IPS-20b (cell line): Measurements from ENCODE around the gene KLHDC7B.
A peak's percentile ranks its signal among the peaks of the same experiment; 100 is the strongest.

Source experiments
- H3K27ac ChIP-seq: one replicate; pipeline ENCODE4 v1.5.1; 2013; ENCODE audit warnings: low read length
- H3K27me3 ChIP-seq: 2 replicates; pipeline ENCODE4 v1.6.1; 2013; ENCODE audit warnings: mild to moderate bottlenecking, low read length, inconsistent platforms; ENCODE audit not compliant: insufficient read depth
- H3K36me3 ChIP-seq: 2 replicates; pipeline ENCODE4 v1.6.1; 2013; ENCODE audit warnings: low read depth, mild to moderate bottlenecking, inconsistent platforms, low read length, moderate library complexity; ENCODE audit not compliant: insufficient read depth
- H3K4me1 ChIP-seq: 2 replicates; pipeline ENCODE4 v1.6.1; 2013; ENCODE audit warnings: mild to moderate bottlenecking, control low read depth, inconsistent platforms, low read length, moderate library complexity; ENCODE audit not compliant: insufficient read depth
- H3K4me3 ChIP-seq: 2 replicates; pipeline ENCODE4 v1.5.1; 2013; ENCODE audit warnings: mild to moderate bottlenecking, low read length, inconsistent platforms
- H3K9ac ChIP-seq: 2 replicates; pipeline ENCODE4 v1.6.1; 2013; ENCODE audit warnings: low read depth, mild to moderate bottlenecking, inconsistent platforms, low read length, moderate library complexity
- H3K9me3 ChIP-seq: 2 replicates; pipeline ENCODE4 v1.6.1; 2013; ENCODE audit warnings: mild to moderate bottlenecking, low read depth, low read length, inconsistent platforms; ENCODE audit not compliant: insufficient read depth

KLHDC7B gene

DNA sequence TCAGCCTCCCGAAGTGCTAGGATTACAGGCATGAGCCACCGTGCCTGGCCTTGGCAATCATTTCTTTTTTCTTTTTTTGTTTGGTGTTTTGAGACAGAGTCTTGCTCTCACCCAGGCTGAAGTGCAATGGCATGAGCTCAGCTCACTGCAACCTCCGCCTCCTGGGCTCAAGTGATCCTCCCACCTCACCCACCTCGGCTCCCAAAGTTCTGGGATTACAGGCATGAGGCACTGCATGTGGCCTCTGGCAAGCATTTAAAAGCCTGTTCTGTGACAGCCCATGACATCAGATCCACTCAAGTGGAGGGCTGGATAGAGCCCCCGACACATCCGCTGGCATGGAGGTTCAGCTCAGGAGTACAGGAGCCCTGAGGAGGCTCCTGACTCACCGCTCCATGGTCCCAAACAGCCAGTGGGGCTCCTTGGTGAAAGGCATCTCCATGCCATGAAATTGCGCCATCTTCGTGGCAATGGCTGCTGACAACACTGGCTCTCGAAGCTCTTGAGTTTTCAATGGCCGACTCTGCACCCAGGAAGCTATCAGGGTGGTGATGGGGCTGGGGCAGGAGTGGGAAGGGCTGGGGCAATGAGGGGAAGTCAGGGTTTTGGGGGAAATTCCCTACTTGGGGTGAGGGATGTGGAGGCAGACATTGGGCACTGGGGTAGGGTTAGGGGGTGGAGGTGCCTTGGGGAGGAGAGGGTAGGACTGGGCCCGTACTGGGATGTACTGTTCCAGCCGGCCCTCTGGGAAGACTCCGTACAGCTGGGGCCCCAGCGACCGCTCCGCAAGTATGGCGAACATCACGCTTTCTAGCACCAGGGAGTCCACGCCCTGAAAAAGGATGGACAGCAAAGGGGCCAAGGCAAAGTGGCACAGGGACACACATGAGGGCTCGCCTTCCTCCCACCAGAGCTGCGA, 35.6 kb downstream of the KLHDC7B start:
- Histone ChIP-seq H3K36me3 (peaks cover 40% of the 10 kb centered on the region), H3K27ac (no peak overlapping the region), H3K9me3 (no peaks in the 10 kb centered on the region), H3K27me3 (peaks cover 5% of the 10 kb centered on the region), H3K4me3 (peak overlapping the region; percentile 98), H3K9ac (peak overlapping the region; percentile 93; the same call in 1 of the 2 replicates), H3K4me1 (peaks cover 12% of the 10 kb centered on the region)

DNA sequence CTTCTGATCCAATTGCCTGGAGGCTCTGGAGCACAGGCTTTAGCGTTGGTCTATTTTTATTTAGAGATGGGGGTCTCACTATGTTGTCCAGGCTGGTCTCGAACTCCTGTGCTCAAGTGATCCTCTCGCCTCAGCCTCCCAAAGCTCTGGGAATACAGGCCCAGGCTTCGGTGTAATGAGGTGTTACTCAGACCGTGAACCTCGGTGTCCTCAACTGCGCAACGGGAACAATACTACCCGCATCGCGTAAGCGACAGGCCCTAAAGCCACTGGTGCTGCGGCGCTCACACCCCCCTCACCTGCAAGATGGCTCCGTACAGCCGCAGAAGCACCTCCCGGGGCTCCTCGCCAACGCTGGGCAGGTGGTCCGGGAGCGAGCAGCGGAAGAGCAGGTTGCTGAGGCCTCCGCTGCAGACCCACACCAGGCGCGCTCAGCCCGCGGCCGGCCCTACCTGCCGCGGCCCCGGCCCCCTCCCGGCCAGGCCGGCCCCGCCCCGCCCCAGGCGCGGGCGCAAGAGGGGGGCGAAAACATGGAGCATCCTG, 36.3 kb downstream of the KLHDC7B start:
- H3K4me3 ChIP-seq, result peak overlapping the region; percentile 98
- peaks cover 5% of the 10 kb centered on the region for H3K27me3 ChIP-seq
- H3K36me3 ChIP-seq, result peaks cover 35% of the 10 kb centered on the region
- peak overlapping the region; percentile 93 for H3K9ac ChIP-seq
- peaks cover 12% of the 10 kb centered on the region for H3K4me1 ChIP-seq
- H3K27ac ChIP-seq, result peak overlapping the region; percentile 88
- H3K9me3 ChIP-seq, result no peaks in the 10 kb centered on the region

GRCh38 chr22:50582493-50583293, 37.0 kb downstream of the KLHDC7B start, which contains the start of gene CHKB:
CHKB (minus strand) TSS chr22:50582849; CDS start chr22:50582781, 68 bp downstream.
- H3K4me3 ChIP-seq, result peak within 1 kb of the TSS; percentile 98
- H3K9ac ChIP-seq, result peak within 1 kb of the TSS; percentile 93
- peak within 1 kb of the TSS; percentile 88 for H3K27ac ChIP-seq
- H3K4me1 ChIP-seq, result peaks cover 12% of the 10 kb centered on the region
- H3K27me3 ChIP-seq, result peaks cover 5% of the 10 kb centered on the region
- H3K9me3 ChIP-seq, result no peaks in the 10 kb centered on the region
- peaks cover 29% of the 10 kb centered on the region for H3K36me3 ChIP-seq

- Histone ChIP-seq H3K27me3 (peaks cover 5% of the 10 kb centered on the region), H3K27ac (no peak overlapping the region), H3K4me3 (peak overlapping the region; percentile 98), H3K9me3 (no peaks in the 10 kb centered on the region), H3K36me3 (peaks cover 28% of the 10 kb centered on the region), H3K4me1 (peaks cover 12% of the 10 kb centered on the region), H3K9ac (peak overlapping the region; percentile 88; the same call in 1 of the 2 replicates)
These were observed 37.7 kb downstream of the KLHDC7B start for GRCh38 chr22:50583294-50583861.

GRCh38 chr22:50584106-50585096, 38.7 kb downstream of the KLHDC7B start:
- peaks cover 5% of the 10 kb centered on the region for H3K27me3 ChIP-seq
- H3K27ac ChIP-seq, result no peak overlapping the region
- peak overlapping the region; percentile 88; the same call in 1 of the 2 replicates for H3K9ac ChIP-seq
- H3K36me3 ChIP-seq, result peaks cover 19% of the 10 kb centered on the region
- peaks cover 12% of the 10 kb centered on the region for H3K4me1 ChIP-seq
- peak overlapping the region; percentile 98; the same call in 1 of the 2 replicates for H3K4me3 ChIP-seq
- H3K9me3 ChIP-seq, result no peaks in the 10 kb centered on the region

DNA sequence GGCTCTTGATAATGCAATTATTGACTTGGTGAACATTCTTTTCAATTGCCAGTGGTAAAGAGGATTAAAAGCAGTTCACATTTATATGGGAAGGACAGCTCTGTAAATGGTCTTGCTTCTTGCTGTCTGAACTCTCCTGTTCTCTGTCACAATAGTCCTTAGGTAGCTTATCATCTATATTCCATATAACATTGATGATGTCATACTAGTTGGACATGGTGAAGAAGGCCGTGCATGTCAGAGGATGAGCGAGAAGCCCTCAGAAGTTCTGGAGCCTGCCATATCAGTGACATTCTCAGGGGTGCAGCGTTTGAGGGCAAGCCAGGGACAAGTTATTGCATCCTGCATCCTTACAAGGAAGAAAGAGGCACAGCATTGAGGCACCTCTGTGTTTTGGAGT, 39.5 kb downstream of the KLHDC7B start:
- Histone ChIP-seq H3K4me1 (peaks cover 12% of the 10 kb centered on the region), H3K4me3 (no peak overlapping the region), H3K9ac (no peak overlapping the region), H3K36me3 (peaks cover 11% of the 10 kb centered on the region), H3K9me3 (no peaks in the 10 kb centered on the region), H3K27ac (no peak overlapping the region), H3K27me3 (peaks cover 5% of the 10 kb centered on the region)

DNA sequence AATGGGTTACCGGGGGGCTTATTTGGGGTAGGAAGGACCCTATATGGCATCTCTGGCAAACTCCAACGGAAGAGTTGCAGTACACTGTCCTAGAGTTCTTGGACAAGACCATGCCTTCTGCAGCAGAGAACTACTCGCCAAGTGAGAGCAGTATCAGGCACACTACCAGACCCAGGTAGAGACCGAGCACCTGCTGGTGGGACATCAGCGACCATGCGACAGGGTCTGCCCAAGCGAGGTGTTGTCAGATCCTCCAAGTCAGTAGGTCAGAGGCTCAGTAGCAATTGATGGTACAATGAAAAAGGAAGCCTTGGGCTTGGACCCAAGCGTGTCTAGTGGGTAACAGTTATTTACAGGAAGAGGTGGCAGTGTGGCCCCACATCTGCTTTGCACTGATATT, 40.1 kb downstream of the KLHDC7B start:
- no peaks in the 10 kb centered on the region for H3K9me3 ChIP-seq
- peaks cover 12% of the 10 kb centered on the region for H3K4me1 ChIP-seq
- H3K4me3 ChIP-seq, result no peak overlapping the region
- H3K27ac ChIP-seq, result no peak overlapping the region
- H3K27me3 ChIP-seq, result peaks cover 5% of the 10 kb centered on the region
- peaks cover 5% of the 10 kb centered on the region for H3K36me3 ChIP-seq
- no peak overlapping the region for H3K9ac ChIP-seq

DNA sequence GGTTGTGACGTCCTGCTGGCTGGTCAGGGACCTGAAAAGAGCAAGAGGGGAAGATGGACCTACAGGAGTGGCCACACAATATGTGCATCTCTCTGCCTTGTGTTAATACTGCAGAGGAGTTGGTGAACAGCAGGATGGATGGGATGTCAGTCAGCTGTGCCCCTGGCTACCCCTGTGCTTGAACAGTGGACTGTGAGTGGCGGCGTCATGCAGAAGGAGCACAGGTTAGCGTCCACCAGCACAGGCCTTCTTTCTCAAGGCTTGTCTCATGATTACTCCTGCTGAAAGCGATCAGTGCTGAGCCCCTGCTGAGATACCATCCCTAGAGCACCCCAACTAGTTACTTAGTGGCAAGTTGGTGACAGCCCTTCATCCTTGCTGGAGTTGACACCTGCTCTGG, 40.7 kb downstream of the KLHDC7B start:
- Histone ChIP-seq H3K9me3 (no peaks in the 10 kb centered on the region), H3K27me3 (peaks cover 5% of the 10 kb centered on the region), H3K4me3 (no peak overlapping the region), H3K9ac (no peak overlapping the region), H3K4me1 (peaks cover 12% of the 10 kb centered on the region), H3K36me3 (no peaks in the 10 kb centered on the region), H3K27ac (no peak overlapping the region)

DNA sequence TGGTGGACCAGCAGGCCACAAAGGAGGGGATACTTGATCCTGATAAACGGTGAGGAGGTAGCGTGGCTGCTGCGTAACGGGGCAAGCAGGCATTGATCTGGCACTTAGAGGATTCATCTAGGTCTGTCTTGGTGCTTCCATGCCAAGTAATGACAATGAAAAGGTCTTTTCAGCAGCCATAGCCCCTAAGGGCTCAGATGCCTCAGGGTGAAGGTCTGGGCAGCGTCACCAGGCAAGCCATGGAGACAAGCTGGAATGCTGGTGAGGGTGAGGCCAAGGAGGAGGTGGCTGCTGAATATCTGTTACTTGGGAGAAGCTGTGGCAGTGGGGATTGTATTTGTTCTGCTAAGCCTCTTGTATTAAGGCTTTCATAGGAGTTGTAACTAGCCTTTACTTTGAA, 41.7 kb downstream of the KLHDC7B start:
- no peaks in the 10 kb centered on the region for H3K36me3 ChIP-seq
- no peak overlapping the region for H3K4me3 ChIP-seq
- H3K9me3 ChIP-seq, result no peaks in the 10 kb centered on the region
- peaks cover 12% of the 10 kb centered on the region for H3K4me1 ChIP-seq
- no peak overlapping the region for H3K27ac ChIP-seq
- H3K9ac ChIP-seq, result no peak overlapping the region
- H3K27me3 ChIP-seq, result peaks cover 5% of the 10 kb centered on the region

GRCh38 chr22:50595189-50595588, 49.5 kb downstream of the KLHDC7B start:
- Histone ChIP-seq H3K4me1 (no peaks in the 10 kb centered on the region), H3K9me3 (no peaks in the 10 kb centered on the region), H3K9ac (no peak overlapping the region), H3K27me3 (peaks cover 39% of the 10 kb centered on the region), H3K36me3 (no peaks in the 10 kb centered on the region), H3K4me3 (no peak overlapping the region), H3K27ac (no peak overlapping the region)
